H9 (cell line): ENCODE results near the gene ZNF77. TPM values are rescaled to one million over a fixed set of nuclear protein-coding genes. Genes with fewer than 3 reads are reported as not detected.
A peak's percentile ranks its signal among the peaks of the same experiment; 100 is the strongest.

Experiments
- DNase-seq: peaks from one replicate; pipeline ENCODE4 v3.0.0-alpha.2; 2017
- H2AFZ ChIP-seq: one replicate; pipeline ENCODE4 v1.6.1; 2013; ENCODE audit warnings: mild to moderate bottlenecking, low read length, control low read depth, moderate library complexity
- H2AK5ac ChIP-seq: 2 replicates; pipeline ENCODE4 v1.6.1; 2013; ENCODE audit warnings: low read length, control low read depth, mixed read lengths; ENCODE audit not compliant: insufficient read length
- H2BK120ac ChIP-seq: one replicate; pipeline ENCODE4 v1.6.1; 2013; ENCODE audit warnings: low read depth, mild to moderate bottlenecking, low read length, control low read depth, inconsistent platforms; ENCODE audit not compliant: poor library complexity, severe bottlenecking
- H2BK12ac ChIP-seq: 2 replicates; pipeline ENCODE4 v1.6.1; 2013; ENCODE audit warnings: low read length, control low read depth, mixed read lengths, low read depth; ENCODE audit not compliant: insufficient read length
- H2BK15ac ChIP-seq: 2 replicates; pipeline ENCODE4 v1.6.1; 2013; ENCODE audit warnings: low read depth, low read length, control low read depth
- H2BK20ac ChIP-seq: one replicate; pipeline ENCODE4 v1.6.1; 2013; ENCODE audit warnings: low read depth, mild to moderate bottlenecking, low read length, control low read depth, inconsistent platforms; ENCODE audit not compliant: poor library complexity, severe bottlenecking
- H2BK5ac ChIP-seq: 2 replicates; pipeline ENCODE4 v1.6.1; 2013; ENCODE audit warnings: low read length, control low read depth, mixed read lengths; ENCODE audit not compliant: insufficient read length
- H3K14ac ChIP-seq: 2 replicates; pipeline ENCODE4 v1.6.1; 2013; ENCODE audit warnings: low read length, control low read depth; ENCODE audit not compliant: insufficient read depth
- H3K18ac ChIP-seq: 2 replicates; pipeline ENCODE4 v1.6.1; 2013; ENCODE audit warnings: low read depth, mild to moderate bottlenecking, mixed read lengths, low read length, control low read depth; ENCODE audit not compliant: insufficient read length
- H3K23ac ChIP-seq: 2 replicates; pipeline ENCODE4 v1.6.1; 2013; ENCODE audit warnings: low read length, control low read depth, mixed read lengths, low read depth; ENCODE audit not compliant: insufficient read length
- H3K23me2 ChIP-seq: 2 replicates; pipeline ENCODE4 v1.6.1; 2013; ENCODE audit warnings: low read depth, mild to moderate bottlenecking, mixed read lengths, low read length, control low read depth; ENCODE audit not compliant: insufficient read length, poor library complexity, severe bottlenecking
- H3K27ac ChIP-seq: 2 replicates; pipeline ENCODE4 v1.5.1; 2013; ENCODE audit warnings: low read length, control low read depth, mixed read lengths, low read depth; ENCODE audit not compliant: insufficient read length
- H3K27me3 ChIP-seq: 2 replicates; pipeline ENCODE4 v1.6.1; 2013; ENCODE audit warnings: low read length, control low read depth, inconsistent platforms; ENCODE audit not compliant: insufficient read depth
- H3K4ac ChIP-seq: 2 replicates; pipeline ENCODE4 v1.6.1; 2013; ENCODE audit warnings: low read depth, mild to moderate bottlenecking, control low read depth, inconsistent platforms, low read length, moderate library complexity
- H3K4me1 ChIP-seq: 2 replicates; pipeline ENCODE4 v1.6.1; 2013; ENCODE audit warnings: low read length, control low read depth, inconsistent platforms; ENCODE audit not compliant: insufficient read depth
- H3K4me2 ChIP-seq: 2 replicates; pipeline ENCODE4 v1.6.1; 2013; ENCODE audit warnings: low read length, control low read depth, mixed read lengths; ENCODE audit not compliant: insufficient read length, insufficient read depth
- H3K56ac ChIP-seq: 2 replicates; pipeline ENCODE4 v1.6.1; 2013; ENCODE audit warnings: low read depth, mild to moderate bottlenecking, mixed read lengths, low read length, control low read depth; ENCODE audit not compliant: insufficient read length
- H3K79me1 ChIP-seq: 2 replicates; pipeline ENCODE4 v1.6.1; 2013; ENCODE audit warnings: low read depth, mild to moderate bottlenecking, moderate library complexity, low read length, control low read depth, inconsistent platforms; ENCODE audit not compliant: insufficient read depth, poor library complexity, severe bottlenecking
- H3K79me2 ChIP-seq: 2 replicates; pipeline ENCODE4 v1.6.1; 2013; ENCODE audit warnings: low read length, control low read depth, inconsistent platforms; ENCODE audit not compliant: insufficient read depth
- H3K9ac ChIP-seq: 2 replicates; pipeline ENCODE4 v1.6.1; 2013; ENCODE audit warnings: low read length, control low read depth, mixed read lengths; ENCODE audit not compliant: insufficient read length; ENCODE audit errors: extremely low read depth
- H3K9me3 ChIP-seq: one replicate; pipeline ENCODE4 v1.6.1; 2013; ENCODE audit warnings: low read depth, low read length, inconsistent platforms; ENCODE audit not compliant: control insufficient read depth
- H3T11ph ChIP-seq: one replicate; pipeline ENCODE4 v1.6.1; 2013; ENCODE audit warnings: mild to moderate bottlenecking, low read length, control low read depth, inconsistent platforms
- H4K20me1 ChIP-seq: one replicate; pipeline ENCODE4 v1.6.1; 2013; ENCODE audit not compliant: control insufficient read depth, insufficient read length, insufficient read depth
- H4K5ac ChIP-seq: 2 replicates; pipeline ENCODE4 v1.6.1; 2013; ENCODE audit warnings: low read depth, mild to moderate bottlenecking, mixed read lengths, low read length, control low read depth; ENCODE audit not compliant: insufficient read length
- H4K8ac ChIP-seq: replicated peaks from 2 replicates; pipeline ENCODE4 v1.6.1; 2013; ENCODE audit warnings: low read length, control low read depth, mixed read lengths, low read depth; ENCODE audit not compliant: insufficient read length
- H4K91ac ChIP-seq: 2 replicates; pipeline ENCODE4 v1.6.1; 2013; ENCODE audit warnings: low read depth, mild to moderate bottlenecking, moderate library complexity, mixed read lengths, low read length, control low read depth; ENCODE audit not compliant: insufficient read length
- H3K27ac Mint-ChIP-seq, 3 experiments: 2 replicates in 2 of 3; 3 replicates in 1 of 3; pipeline ENCODE4 v1.8.0; 2020 to 2021; ENCODE audit warnings: mixed read lengths in 3 of 3, mild to moderate bottlenecking in 1 of 3, moderate library complexity in 1 of 3
- H3K27me3 Mint-ChIP-seq: 2 replicates; pipeline ENCODE4 v1.8.0; 2021; ENCODE audit warnings: low read depth, mild to moderate bottlenecking, moderate library complexity, mixed read lengths
- H3K36me3 Mint-ChIP-seq, 3 experiments: 2 replicates in 2 of 3; 3 replicates in 1 of 3; pipeline ENCODE4 v1.8.0; 2020 to 2021; ENCODE audit warnings: low read depth in 3 of 3, mixed read lengths in 3 of 3; ENCODE audit not compliant: insufficient read depth in 1 of 3
- H3K4me1 Mint-ChIP-seq, 2 experiments: 2 replicates each; pipeline ENCODE4 v1.8.0; 2020; ENCODE audit warnings: mixed read lengths in 2 of 2
- H3K4me3 Mint-ChIP-seq, 2 experiments: 2 replicates in 1 of 2; 3 replicates in 1 of 2; pipeline ENCODE4 v1.8.0; 2020 to 2021; ENCODE audit warnings: mild to moderate bottlenecking in 2 of 2, mixed read lengths in 2 of 2, moderate library complexity in 1 of 2
- H3K9me3 Mint-ChIP-seq, 2 experiments: 2 replicates in 1 of 2; 3 replicates in 1 of 2; pipeline ENCODE4 v1.8.0; 2020; ENCODE audit warnings: mild to moderate bottlenecking in 2 of 2, mixed read lengths in 2 of 2, moderate library complexity in 1 of 2
- CTCF ChIP-seq: fragments of 200-600 bp; sonication (generic); conservative IDR thresholded peaks from 3 replicates; pipeline ENCODE4 v1.8.0; 2021; ENCODE audit warnings: antibody characterized with exemption, mild to moderate bottlenecking
- WGBS: extraction: QIAGEN DNeasy Blood & Tissue Kit; methylation state at CpG from one replicate; pipeline ENCODE4 v1.1.7; 2013; ENCODE audit warnings: missing lambda C conversion rate, low lambda C conversion rate, mixed read lengths; ENCODE audit not compliant: insufficient read length; ENCODE audit errors: extremely low coverage; 5-methylcytosine and 5-hydroxymethylcytosine counted together
- total RNA-seq: library from RNA; stranded (reverse); gene quantifications from 2 replicates; pipeline ENCODE4 v1.2.1, GENCODE V29; 2021

ZNF77 gene
- total RNA-seq, 1 experiment from 2014 or later: 4.6 TPM

- no peak overlapping the region for H3K14ac ChIP-seq
- H2AK5ac ChIP-seq: no peak overlapping the region
- H3K27me3 ChIP-seq: no peaks in the 10 kb centered on the region
- H3K9me3 ChIP-seq: no peaks in the 10 kb centered on the region
- Mint-ChIP-seq H3K27me3 (peaks cover 96% of the 10 kb centered on the region), H3K36me3 (no peaks in the 10 kb centered on the region; a peak in 1 of 7 replicates), H3K4me3 (peak overlapping the region in 1 of 2 experiments; percentile 77; a peak in 2 of 5 replicates), H3K27ac (no peak overlapping the region), H3K9me3 (peaks cover 0 to 4% of the 10 kb centered on the region in 2 experiments; a peak in 1 of 5 replicates), H3K4me1 (peaks cover 30 to 46% of the 10 kb centered on the region in 2 experiments)
- H4K91ac ChIP-seq: no peak overlapping the region
- no peak overlapping the region for H2AFZ ChIP-seq
- no CpG with 5 or more reads among the region's 11 CpGs for WGBS
- no peak overlapping the region for H2BK5ac ChIP-seq
- H2BK120ac ChIP-seq: no peak overlapping the region
- H2BK15ac ChIP-seq: no peak overlapping the region
- H4K20me1 ChIP-seq: no peaks in the 10 kb centered on the region
- H3K4me2 ChIP-seq: no peak overlapping the region
- H3K4me1 ChIP-seq: peaks cover 3% of the 10 kb centered on the region; the same call in 1 of the 2 replicates
- no peaks in the 10 kb centered on the region for H3K79me1 ChIP-seq
- no peak overlapping the region for H3K9ac ChIP-seq
- H3K79me2 ChIP-seq: no peaks in the 10 kb centered on the region
- no peak for DNase-seq
- no peak overlapping the region for H2BK20ac ChIP-seq
- peaks cover 5% of the 10 kb centered on the region for H3K23me2 ChIP-seq
- no peak overlapping the region for H3K18ac ChIP-seq
- H4K8ac ChIP-seq: no peak overlapping the region
- no peak overlapping the region for H3K4ac ChIP-seq
- no peak overlapping the region for H4K5ac ChIP-seq
- H3K27ac ChIP-seq: no peak overlapping the region
- TF ChIP-seq CTCF: no peak
- no peak overlapping the region for H3T11ph ChIP-seq
- no peak overlapping the region for H2BK12ac ChIP-seq
- H3K56ac ChIP-seq: no peak overlapping the region
- H3K23ac ChIP-seq: no peak overlapping the region
These were observed 33.5 kb upstream of the ZNF77 start for GRCh38 chr19:2978166-2978767.
